HG03025 (cell line): Measurements from ENCODE around the gene GRAMD1A.
"Not testable (repeated sequence)": the region's sequence is repeated elsewhere in the genome, so short reads cannot be mapped to it uniquely, and the experiment has no call there.

ENCODE experiments used
- ATAC-seq: cut with Tn5 transposase; IDR thresholded peaks from one replicate; pipeline ENCODE4 v1.9.1; 2021; ENCODE audit warnings: mild to moderate bottlenecking, moderate library complexity; ENCODE audit not compliant: unreplicated experiment, low FRiP score

Gene GRAMD1A

DNA sequence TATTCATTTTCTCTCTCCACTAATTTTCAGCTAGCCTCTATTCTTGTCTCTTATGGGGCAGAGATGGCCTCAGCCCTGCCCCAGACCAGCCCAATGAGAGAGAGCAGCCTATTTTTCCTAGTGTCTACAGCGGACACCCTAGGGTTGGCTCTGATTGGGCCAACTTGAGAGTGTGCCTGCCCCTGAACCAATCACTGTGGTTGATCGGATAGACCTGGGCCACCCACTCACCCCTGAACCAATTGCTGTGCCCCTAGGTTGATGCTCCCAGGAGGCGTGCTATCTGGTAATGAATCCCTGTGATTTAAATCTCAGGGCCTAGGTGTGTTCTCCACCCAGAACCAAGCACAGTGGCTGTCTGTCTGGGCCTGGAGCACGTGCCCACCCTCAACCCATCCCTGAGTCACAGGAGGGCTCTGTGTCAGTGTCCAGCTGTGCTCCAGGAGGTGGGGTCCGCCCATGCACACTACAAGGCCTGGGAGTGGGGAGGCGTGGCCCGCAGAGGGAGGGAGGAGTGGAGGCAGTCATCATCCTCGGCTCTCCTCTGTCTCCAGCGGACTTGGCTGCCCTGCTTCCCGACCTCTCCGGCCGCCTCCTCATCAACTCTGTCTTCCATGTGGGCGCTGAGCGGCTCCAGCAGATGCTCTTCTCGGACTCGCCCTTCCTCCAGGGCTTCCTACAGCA lies 15.3 kb downstream of the GRAMD1A start:
- ATAC-seq: no peak

DNA sequence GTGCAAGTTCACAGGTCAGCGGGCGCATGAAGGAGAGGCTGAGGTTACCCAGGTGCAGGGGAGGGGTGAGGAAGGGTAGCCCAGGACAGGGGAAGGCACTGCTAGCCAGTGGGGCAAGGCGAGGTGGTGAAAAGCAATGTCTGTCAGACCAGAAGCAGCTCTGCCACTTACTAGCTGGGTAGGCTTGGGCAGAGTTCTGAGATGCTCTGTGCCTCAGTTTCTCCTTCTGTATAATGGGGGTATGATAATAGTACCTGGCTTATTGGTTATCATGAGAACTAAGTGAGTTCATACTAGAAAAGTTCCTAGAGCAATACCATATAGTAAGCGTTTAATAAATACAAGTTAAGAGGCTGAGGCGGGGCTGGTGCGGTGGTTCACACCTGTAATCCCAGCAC lies 15.8 kb downstream of the GRAMD1A start:
- ATAC-seq: no peak

DNA sequence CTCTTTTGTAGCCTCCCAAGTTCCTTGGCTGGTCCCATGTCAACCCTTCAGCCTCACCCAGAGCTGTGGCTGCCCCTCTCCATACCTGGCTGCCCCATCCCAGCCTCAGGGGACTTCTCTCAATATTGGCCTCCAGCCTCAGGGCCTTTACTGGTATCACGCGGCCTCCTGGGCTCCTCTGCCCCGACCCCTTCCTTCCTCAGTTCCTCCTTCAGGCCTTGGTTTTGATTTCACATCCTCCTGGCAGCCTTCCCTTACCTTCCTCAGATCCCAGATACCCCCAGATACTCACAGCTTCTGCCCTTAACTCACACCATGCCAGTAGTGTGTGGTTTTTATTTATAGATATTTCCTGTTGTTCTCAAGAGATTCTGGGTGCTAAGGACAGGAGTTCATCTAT lies 17.4 kb downstream of the GRAMD1A start:
- no peak for ATAC-seq

DNA sequence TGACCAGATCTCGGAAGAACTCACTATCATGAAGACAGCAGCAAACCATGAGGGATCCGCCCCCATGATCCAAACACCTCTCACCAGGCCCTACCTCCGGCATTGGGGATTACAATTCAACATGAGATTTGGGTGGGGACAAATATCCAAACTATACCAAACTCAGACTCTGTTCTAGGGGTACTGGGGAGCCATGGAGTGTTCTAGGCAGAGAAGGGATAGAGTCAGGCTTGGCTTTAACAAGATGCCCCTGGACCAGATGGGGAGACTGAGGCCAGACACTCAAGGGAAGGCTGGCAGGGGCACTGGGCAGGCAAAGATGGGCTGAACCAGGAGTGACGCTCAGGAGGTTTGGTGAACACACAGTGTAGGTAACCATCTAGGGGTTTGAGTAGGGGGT lies 18.3 kb downstream of the GRAMD1A start:
- no peak for ATAC-seq

DNA sequence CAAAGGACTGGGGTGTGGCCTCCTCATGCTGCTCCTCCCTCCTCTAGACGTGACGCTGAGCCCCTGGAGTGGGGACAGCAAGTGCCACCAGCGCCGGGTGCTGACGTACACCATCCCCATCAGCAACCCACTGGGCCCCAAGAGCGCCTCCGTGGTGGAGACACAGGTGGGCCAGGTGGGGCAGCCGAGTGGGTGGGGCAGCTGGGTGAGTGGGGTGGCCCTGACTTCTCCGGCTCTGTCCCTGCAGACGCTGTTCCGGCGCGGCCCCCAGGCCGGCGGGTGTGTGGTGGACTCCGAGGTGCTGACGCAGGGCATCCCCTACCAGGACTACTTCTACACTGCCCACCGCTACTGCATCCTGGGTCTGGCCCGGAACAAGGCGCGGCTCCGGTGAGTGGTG lies 19.0 kb downstream of the GRAMD1A start:
- no peak for ATAC-seq

DNA sequence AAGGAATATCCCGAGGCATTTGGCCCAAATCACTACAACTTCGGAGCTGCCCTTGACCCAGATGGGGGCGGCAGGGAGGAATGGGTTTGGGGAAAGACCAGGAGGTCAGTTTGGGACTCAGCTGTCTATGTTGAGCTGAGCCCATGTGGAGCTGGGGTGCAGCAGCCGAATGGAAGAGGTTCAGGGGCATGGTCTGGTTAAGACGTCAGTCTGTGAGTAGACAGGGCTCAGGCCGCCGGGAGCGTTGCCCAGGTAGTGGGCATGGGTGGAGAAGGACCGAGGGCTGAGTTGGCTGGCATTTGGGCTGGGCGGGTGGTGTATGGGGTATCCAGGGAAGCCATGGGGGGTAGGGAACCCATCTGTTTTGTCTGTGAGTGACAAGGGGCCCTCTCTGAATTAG lies 20.9 kb downstream of the GRAMD1A start:
- no peak for ATAC-seq

DNA sequence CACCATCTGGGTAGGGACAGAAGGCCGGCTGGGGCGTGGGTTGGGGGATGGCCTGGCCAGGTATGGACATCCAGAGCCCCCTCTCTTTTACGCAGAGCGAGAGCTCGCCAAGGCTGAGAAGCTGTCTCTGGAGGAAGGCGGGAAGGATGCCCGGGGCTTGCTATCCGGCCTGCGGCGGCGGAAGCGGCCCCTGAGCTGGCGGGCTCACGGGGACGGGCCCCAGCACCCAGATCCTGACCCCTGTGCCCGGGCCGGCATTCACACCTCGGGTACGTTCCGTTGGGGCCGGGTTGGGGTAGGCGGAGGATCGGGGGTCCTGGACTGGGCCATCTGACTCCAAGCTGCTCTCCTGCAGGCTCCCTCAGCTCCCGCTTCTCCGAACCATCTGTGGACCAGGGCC lies 21.5 kb downstream of the GRAMD1A start:
- ATAC-seq: no peak

DNA sequence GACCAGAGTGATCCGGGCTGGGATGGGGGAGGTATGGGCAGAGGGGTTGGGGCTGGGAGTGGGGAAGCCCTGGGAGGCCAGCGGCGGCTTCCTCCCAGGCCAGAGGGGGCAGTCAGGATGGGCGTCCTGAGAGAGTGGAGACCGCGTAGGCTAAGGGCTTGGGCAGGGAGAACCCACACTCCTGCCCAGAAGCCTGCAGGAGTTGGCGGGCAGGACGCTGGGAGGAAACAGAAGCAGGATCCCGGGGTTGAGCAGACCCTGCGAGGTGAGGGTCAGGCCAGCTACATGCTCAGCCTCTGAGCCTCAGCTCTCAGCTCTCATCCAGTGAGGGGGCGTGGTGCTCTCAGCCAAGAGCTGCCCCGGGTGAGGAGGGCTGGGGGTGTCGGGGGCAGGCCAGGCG lies 22.3 kb downstream of the GRAMD1A start:
- no peak for ATAC-seq

DNA sequence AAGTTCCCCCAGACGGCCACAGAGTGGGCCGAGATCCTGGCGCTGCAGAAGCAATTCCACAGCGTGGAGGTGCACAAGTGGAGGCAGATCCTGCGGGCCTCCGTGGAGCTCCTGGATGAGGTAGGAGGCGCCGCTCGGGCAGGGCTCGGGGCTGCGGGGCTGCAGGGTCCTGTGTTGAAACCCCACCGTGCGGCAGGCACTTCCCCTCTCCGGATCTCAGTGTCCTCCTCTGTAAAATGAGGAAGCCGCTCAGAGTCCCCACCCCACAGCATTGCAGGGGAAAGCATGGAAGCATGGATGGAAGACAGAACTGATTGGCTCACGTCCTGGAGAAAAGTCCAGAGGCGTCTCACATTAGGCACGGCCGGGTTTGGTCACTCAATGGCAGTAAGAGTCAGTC lies 23.3 kb downstream of the GRAMD1A start:
- ATAC-seq: no peak

DNA sequence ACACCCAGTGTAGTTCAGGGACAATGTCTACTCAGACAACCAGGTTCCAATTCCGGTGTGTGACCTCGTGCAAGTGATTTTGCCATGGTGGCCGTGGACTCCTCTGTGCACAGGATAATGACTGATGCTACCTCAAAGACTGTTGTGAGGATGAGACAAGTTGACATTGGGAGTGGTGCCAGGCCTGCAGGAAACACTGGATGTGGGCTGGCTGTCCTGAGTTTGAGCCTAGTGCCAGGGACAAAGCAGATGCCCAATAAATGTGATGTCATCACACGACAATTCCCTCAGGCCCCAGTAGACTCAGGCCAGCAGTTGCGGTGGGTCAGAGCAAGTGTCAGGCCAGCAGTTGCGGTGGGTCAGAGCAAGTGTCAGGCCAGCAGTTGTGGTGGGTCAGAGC lies 24.0 kb downstream of the GRAMD1A start:
- no peak for ATAC-seq

DNA sequence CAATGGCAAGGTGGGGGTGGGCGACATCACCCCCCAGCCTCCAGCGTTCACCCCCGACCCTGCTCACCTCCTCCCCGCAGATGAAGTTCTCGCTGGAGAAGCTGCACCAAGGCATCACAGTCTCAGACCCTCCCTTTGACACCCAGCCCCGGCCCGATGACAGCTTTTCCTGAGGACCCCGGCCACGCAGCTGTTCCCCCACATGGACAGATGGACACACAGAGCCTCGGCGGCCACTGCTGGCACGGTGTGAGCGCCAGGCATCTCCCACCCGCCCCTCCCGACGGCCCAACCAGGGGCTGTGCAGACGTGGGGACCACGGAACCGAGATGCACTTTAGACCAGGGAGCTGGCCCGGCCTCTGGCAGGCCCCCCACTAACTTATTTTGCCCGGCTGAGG lies 25.8 kb downstream of the GRAMD1A start:
- ATAC-seq: no peak

DNA sequence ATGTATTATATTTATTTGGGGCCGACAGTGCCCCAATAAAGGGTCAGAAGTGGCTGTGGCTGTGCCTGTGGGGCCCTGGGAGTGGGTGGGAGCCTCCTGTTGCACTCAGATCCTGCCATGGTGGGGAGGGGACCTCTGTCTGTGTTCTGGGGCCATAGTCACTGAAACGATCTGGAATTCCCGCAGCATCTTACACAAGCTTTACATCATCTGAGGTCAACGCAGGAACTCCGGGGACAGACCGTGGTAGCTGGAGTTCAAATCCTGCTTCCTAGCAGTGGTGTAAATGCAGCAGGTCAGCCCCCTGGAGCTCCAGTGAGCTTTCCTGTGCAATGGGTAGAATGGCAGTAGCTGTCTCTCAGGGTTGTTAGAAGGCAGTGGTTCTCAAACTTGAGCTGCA lies 26.3 kb downstream of the GRAMD1A start:
- ATAC-seq: no peak

DNA sequence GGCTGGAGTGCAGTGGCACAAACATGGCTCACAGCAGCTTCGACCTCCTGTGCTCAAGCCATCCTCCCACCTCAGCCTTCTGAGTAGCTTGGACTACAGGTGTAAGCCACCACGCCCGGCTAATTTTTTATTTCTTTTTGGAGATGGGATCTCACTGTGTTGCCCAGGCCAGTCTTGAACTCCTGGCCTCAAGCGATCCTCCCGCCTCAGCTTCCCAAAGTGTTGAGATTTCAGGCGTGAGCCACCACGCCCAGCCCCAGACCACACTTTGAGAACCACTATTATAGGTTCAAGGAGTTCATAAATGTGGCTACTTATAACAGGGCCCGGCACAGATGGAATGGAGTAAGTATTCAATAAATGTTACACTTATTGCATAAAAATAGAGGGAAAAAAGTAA lies 26.9 kb downstream of the GRAMD1A start:
- no peak for ATAC-seq

DNA sequence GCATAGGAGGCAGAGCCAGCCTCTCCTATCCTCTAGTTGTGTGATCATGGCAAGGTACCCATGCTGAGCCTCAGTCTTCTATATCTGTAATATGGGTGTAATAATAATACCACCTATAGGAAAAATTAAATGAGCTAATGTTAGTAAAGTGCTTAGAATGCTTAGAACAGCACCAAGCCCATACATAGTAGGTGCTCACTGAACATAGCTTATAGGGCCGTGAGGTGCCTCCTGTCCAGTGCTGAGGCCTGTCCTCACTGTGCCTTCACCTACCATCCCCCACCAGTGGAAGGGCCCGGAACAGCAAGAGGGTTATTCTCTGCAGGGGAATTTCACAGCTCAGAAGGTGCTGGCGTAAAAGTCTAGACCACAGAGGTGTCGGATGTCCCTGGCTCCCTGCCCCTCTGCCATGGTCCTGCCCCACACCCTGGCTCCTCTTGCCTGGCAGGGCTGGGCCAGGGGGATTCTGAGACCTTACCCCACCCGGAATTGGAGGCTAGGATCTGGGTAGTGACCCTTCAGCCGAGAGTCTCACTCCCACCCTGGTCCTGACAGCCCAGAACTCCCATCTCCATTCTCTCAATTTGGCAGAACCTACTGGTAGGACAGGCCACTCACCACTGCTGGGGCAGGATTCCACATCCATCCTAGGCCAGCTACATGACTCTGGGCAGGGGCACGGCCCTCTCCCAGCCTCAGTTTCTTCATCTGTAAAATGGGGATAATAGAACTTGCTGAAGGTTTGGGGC lies 27.9 kb downstream of the GRAMD1A start:
- ATAC-seq: no peak

DNA sequence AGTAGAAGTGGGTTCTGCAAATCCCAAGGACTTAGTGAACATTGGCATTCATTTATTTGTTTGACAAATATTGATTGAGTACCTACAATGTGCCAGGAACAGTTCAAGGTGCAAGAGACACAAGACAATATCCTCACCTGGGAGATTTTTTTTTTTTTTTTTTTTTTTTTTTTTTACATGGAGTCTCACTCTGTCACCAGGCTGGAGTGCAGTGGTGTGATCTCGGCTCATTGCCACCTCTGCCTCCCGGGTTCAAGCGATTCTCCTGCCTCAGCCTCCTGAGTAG lies 28.4 kb downstream of the GRAMD1A start:
- ATAC-seq: not testable (repeated sequence)

DNA sequence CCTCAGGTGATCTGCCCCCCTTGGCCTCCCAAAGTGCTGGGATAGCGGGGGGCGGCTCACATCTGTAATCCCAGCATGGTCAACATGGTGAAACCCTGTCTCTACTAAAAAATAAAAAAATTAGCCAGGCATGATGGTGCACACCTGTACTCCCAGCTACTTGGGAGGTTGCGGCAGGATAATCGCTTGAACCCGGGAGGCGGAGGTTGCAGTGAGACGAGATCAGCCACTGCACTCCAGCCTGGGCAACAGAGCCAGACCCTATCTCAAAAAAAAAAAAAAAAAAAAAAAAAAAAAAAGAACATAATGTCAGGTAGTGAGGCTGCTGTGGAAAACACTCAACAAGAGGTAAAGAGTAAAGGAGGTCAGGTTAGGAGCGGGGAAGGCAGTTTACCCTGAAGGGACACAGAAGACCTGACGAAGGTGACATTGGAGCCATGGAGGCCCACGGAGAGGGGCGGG lies 29.2 kb downstream of the GRAMD1A start:
- ATAC-seq: not testable (repeated sequence)

DNA sequence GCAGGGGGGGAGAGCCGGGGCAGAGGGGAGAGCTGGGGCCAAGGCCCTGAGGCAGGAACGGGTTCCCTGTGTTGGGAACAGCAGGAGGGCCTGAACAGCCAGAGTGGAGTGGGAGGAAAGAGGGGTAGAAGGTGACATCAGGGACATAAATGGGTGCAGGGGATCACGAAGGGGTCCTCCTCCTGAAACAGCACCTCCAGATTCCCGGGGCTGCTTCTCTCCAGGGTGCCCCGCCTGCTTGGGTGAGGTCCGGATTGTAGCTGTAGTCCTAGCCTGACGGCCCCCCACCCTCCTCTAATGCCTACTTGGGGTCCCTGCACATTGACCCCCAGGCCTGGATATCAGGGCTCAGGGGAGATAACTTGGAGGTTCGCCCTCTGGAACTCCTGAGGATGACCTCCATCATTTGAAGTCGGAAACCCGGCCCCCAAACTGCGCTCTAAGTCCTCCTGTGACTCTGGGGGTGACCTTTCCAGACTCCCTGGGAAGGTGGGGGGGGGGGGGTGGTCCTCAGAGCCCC lies 29.7 kb downstream of the GRAMD1A start:
- ATAC-seq: no peak

DNA sequence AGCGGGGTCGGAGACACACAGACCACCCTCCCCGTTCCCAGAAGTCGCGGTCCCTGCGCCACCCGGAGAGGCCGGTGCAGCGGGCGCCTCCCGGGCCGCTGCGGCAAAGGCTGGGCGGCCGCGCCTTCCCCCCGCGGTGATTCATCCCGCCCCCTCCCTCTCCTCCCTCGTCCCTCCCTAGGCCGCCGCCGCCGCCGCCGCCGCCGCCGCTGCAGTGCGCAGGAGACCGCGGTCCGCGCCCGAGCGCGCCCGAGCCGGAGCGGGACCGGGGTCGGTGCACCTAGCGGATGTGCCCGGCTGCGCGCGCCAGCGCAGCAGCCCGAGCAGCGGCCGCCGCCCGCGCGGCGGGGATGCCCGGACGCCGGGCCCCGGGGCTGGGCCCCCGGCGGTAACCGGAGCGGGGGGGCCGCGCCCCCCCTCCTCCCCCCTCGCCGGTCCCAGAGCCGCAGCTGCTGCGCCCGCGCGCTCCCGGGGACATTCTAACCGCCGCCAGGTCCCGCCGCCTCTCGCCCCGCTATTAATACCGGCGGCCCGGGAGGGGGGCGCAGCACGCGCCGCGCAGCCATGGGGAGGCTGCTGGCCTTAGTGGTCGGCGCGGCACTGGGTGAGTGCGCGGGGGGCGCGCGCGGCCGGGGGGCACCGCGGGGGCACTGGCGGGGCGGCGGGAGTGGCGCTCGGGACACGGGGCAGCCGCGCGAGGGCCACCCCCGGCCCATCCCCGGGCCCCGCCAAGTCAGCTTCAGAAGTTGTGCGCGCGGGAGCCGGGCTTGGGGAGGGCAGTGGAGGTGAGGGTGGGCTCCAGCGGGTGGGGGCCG lies 30.3 kb downstream of the GRAMD1A start, which contains the start of gene SCN1B:
SCN1B (plus strand) TSS at position 214 of the 815 bp plus-strand sequence; CDS start at position 565, 351 bp downstream.
- no peak for ATAC-seq

DNA sequence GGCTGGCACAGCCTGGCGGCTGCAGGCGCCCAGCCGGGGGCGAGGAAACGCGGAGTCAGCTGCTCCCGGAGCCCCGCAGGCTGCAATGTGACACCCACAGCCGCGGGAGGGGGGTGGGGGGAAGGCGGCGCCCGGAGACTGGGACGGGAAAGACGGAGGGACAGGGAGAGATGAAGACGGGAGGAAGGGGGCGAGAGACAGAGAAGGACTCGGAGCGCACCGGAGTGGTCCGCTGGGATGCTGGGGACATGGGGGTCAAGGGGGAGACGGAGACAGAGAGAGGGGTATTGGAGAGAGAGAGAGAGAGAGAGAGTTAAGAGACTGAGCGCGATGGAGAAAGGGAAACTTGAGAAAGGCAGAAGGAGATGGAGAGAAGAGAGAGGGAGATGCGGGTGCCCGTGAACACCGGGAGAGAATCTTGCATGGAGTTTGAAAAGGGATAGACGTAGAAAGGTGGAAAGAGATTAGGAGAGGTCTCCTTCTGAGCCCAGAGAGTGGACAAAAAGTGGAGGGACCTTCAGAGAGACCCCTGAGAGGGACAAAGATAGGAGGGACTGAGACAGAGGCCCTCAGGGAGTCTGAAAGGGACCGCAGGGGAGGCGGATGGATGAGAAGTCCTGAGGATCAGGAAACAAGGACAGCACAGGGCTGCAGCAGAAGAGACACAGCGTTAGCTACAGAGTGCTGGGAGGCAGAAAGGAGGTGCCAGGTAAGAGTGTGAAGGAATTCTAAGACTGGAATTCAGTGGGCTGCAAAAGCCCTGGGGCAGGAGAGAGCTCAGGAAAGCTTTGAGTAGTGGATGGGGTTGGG lies 31.2 kb downstream of the GRAMD1A start:
- no peak for ATAC-seq

DNA sequence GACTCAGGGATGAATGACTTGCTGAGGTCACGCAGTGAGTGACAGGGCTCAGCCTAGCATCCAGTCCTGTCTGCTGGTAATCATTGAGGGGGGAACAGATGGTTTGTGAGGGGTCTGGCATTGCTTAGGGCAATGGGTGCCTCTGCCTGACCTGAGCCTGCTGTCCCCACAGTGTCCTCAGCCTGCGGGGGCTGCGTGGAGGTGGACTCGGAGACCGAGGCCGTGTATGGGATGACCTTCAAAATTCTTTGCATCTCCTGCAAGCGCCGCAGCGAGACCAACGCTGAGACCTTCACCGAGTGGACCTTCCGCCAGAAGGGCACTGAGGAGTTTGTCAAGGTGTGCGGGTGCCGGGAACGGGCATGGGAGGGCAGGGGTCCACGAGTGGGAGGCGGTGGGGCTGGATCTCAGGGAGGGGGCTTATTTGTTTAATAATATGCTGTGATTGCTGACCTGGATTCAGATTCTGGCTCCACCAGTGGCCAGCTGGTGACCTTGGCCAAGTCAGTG lies 32.3 kb downstream of the GRAMD1A start:
- ATAC-seq: no peak
